NT2/D1 (cell line): ENCODE measurements around the gene ZYG11B.

ENCODE experiments used
- SUZ12 ChIP-seq: IDR thresholded peaks from 2 replicates; pipeline ENCODE4 v1.6.1; 2011; ENCODE audit not compliant: insufficient read length, insufficient read depth; ENCODE audit errors: extremely low read depth
- YY1 ChIP-seq: IDR thresholded peaks from 2 replicates; pipeline ENCODE4 v1.6.1; 2011; ENCODE audit not compliant: insufficient read length, insufficient read depth

DNA sequence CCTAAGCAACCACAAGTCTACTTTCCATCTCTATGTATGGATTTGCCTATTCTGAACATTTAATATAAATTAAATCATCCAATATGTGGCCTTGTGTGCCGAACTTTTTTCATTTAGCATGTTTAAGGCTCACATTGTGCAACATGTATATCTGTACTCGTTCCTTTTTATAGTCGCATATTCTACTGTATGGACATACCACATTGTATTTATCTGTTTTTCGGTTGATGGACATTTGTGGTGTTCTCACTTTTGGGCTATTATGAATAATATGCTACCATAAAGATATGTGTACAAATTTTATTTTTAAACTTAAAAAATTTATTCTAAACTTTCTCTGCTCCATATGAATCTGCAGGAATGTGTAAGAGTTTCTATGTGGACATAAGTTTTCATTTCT, 129.3 kb downstream of the ZYG11B start:
- TF ChIP-seq SUZ12, result no peak
- TF ChIP-seq YY1, result no peak
